Peyer's patch (tissue), 4 donors: ENCODE data around the gene HECTD4. TPM values are rescaled to one million over a fixed set of nuclear protein-coding genes. Genes with fewer than 3 reads are reported as not detected.
A peak's percentile ranks its signal among the peaks of the same experiment; 100 is the strongest.
"Not testable (repeated sequence)": the region's sequence is repeated elsewhere in the genome, so short reads cannot be mapped to it uniquely, and the experiment has no call there.

Experiments
- DNase-seq, 3 donors: peaks; one replicate each; pipeline ENCODE4 v3.0.0-alpha.2; 2017 to 2019
- H3K27ac ChIP-seq, 4 donors: fragments of 200-600 bp; sonication (generic); one replicate each; pipeline ENCODE4 v1.5.1; 2016 to 2019
- H3K27me3 ChIP-seq, 2 donors: fragments of 200-600 bp; sonication (generic); one replicate each; pipeline ENCODE4 v1.5.1; 2019
- H3K36me3 ChIP-seq, 3 donors: fragments of 200-600 bp; sonication (generic); one replicate each; pipeline ENCODE4 v1.5.1; 2016 to 2019
- H3K4me1 ChIP-seq, 4 donors: fragments of 200-600 bp; sonication (generic); one replicate each; pipeline ENCODE4 v1.5.1; 2016 to 2019
- H3K4me3 ChIP-seq, 4 donors: fragments of 200-600 bp; sonication (generic); 1 replicate in 3 of 4; 2 replicates in 1 of 4; pipeline ENCODE4 v1.5.1; 2016 to 2019; ENCODE audit warnings: mild to moderate bottlenecking in 1 of 4
- H3K9me3 ChIP-seq, 4 donors: fragments of 200-600 bp; sonication (generic); one replicate each; pipeline ENCODE4 v1.5.1; 2016 to 2019; ENCODE audit warnings: mild to moderate bottlenecking in 1 of 4
- POLR2A ChIP-seq, 2 donors: fragments of 450-650 bp; IDR thresholded peaks; one replicate each; pipeline ENCODE4 v1.5.1; 2017; ENCODE audit warnings: antibody characterized with exemption in 2 of 2, mild to moderate bottlenecking in 2 of 2, moderate library complexity in 2 of 2
- small RNA-seq, 2 donors: library from RNA; depleted of rRNA; stranded (forward); fragments of <200 nt; gene quantifications; one replicate each; pipeline ENCODE3, GENCODE V24; 2016
- total RNA-seq, 4 donors: library from RNA; depleted of rRNA; stranded (reverse); fragments of >200 nt; gene quantifications; one replicate each; pipeline ENCODE4 v1.1.0, GENCODE V29; 2016
- TF ChIP-seq, protein P1 (sequence below), 6 experiments: fragments of 450-650 bp in 4 of 6; fragments of 200-600 bp in 2 of 6; sonication (generic) in 1 of 6; IDR thresholded peaks; one replicate each; pipeline ENCODE4 v1.5.1; 2017 to 2019; ENCODE audit warnings: antibody characterized with exemption in 6 of 6, mild to moderate bottlenecking in 3 of 6, moderate library complexity in 1 of 6

Gene HECTD4
- total RNA-seq, 4 donors from 2014 or later, result 49.9 to 118 (median 87.3) TPM

DNA sequence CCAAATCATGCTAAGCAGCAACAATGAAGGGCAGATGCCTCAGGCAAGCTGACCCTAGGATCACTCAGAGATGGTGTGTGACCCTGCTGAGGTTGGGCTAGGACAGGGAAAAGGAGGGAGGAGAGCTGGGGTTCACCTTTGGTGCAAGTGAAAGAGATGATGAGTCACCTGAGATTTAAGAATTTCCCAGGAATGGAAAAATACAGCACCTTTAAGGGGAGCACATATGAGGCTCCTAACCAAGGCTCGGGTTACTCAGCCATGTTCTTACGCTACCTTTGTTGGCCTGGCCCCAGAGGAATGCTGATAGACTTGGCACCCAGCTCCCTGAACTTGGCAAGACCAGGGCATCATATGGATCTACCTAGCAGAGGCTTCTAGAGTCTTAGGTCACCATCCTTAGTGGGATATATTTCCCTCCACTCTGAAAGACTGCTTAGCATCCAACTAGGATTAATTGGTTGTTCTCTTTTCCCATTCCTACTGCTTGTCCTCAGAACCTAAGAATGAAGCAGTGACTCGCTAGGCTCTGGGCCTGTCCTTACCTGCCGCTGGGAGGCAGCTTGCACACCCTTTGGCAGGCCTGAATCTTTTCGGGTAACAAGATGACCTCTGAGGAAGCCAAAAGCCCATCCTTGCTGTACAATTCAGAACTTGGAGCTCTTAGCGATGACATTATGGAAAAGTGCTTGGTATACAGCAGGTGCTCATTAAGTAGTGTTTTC is 269.7 kb downstream of the HECTD4 start:
- Histone ChIP-seq H3K27ac (no peak overlapping the region), H3K36me3 (no peaks in the 10 kb centered on the region), H3K9me3 (no peaks in the 10 kb centered on the region), H3K4me3 (no peak overlapping the region), H3K4me1 (peaks cover 0 to 28% (median 2%) of the 10 kb centered on the region in 4 donors), H3K27me3 (no peaks in the 10 kb centered on the region)
- TF ChIP-seq POLR2A (IDR thresholded peaks at IDR 0.05), result no peak
- TF ChIP-seq, protein P1, sequence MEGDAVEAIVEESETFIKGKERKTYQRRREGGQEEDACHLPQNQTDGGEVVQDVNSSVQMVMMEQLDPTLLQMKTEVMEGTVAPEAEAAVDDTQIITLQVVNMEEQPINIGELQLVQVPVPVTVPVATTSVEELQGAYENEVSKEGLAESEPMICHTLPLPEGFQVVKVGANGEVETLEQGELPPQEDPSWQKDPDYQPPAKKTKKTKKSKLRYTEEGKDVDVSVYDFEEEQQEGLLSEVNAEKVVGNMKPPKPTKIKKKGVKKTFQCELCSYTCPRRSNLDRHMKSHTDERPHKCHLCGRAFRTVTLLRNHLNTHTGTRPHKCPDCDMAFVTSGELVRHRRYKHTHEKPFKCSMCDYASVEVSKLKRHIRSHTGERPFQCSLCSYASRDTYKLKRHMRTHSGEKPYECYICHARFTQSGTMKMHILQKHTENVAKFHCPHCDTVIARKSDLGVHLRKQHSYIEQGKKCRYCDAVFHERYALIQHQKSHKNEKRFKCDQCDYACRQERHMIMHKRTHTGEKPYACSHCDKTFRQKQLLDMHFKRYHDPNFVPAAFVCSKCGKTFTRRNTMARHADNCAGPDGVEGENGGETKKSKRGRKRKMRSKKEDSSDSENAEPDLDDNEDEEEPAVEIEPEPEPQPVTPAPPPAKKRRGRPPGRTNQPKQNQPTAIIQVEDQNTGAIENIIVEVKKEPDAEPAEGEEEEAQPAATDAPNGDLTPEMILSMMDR (IDR thresholded peaks at IDR 0.05), result no peak
- DNase-seq, result peak in 1 of 3 donors; percentile 34

DNA sequence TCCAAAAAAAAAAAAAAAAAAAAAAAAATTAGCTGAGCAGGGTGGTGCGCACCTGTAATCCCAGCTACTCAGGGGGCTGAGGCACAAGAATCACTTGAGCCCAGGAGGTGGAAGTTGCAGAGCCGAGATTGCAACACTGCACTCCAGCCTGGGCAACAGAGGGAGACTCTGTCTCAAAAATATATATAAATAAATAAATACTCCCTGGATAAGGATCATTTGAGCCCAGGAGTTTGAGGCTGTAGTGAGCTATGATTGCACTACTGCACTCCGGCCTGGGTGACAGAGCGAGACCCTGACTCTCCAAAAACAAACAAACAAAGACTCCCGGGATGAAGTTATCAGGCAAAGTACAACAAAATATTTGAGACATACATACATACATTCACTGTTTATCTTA is 270.3 kb downstream of the HECTD4 start:
- H3K9me3 ChIP-seq, result no peaks in the 10 kb centered on the region
- no peak for TF ChIP-seq POLR2A (IDR thresholded peaks at IDR 0.05)
- TF ChIP-seq, protein P1 (IDR thresholded peaks at IDR 0.05), result no peak
- no peak overlapping the region for H3K27ac ChIP-seq
- H3K4me3 ChIP-seq, result no peak overlapping the region
- no peaks in the 10 kb centered on the region for H3K27me3 ChIP-seq
- H3K4me1 ChIP-seq, result peaks cover 0 to 28% (median 2%) of the 10 kb centered on the region in 4 donors
- no peaks in the 10 kb centered on the region for H3K36me3 ChIP-seq
- DNase-seq, result peak in 1 of 3 donors; percentile 42

- not testable (repeated sequence) for H3K36me3 ChIP-seq, H3K27ac ChIP-seq, H3K9me3 ChIP-seq, H3K4me3 ChIP-seq, H3K27me3 ChIP-seq
- DNase-seq, result peak in 1 of 3 donors; percentile 39
- H3K4me1 ChIP-seq, result peaks cover 0 to 27% (median 2%) of the 10 kb centered on the region in 4 donors
These were observed 271.2 kb downstream of the HECTD4 start for GRCh38 chr12:112110787-112111662.

Small RNA genes within 50 kb of the gene (small RNA-seq; reads per million reads assigned to genes)
- 0 reads per million in 2 donors for gene RF00019

Other genes with a start within 250 kb of the HECTD4 start
- 1,000 to 10,000 TPM in 1 of 4 donors, 100 to 1,000 TPM in 3; 448 to 1,258 (median 570) TPM for gene RPL6, start 27.2 kb upstream of the HECTD4 start, total RNA-seq
- 100 to 1,000 TPM in 1 of 4 donors, 10 to 100 TPM in 3; 34.5 to 128 (median 40.5) TPM for gene PTPN11, start 36.5 kb upstream of the HECTD4 start, total RNA-seq